ENCODE measurements around the gene EIF5A2. TPM values are rescaled to one million over a fixed set of nuclear protein-coding genes. Genes with fewer than 3 reads are reported as not detected.
A peak's percentile ranks its signal among the peaks of the same experiment; 100 is the strongest.

Gene EIF5A2
- total and polyA plus RNA-seq, 10 of the 15 experiments (the other 5 are each of a cell fraction or from before 2014, with no cell fraction given), result 0.76 to 3.0 (median 2.2) TPM

- H3K36me3 ChIP-seq (ENCODE audit: control insufficient read depth in 2 of 2, insufficient read depth in 2 of 2, low read length in 1 of 2), result peaks cover 0 to 18% of the 10 kb centered on the region in 2 experiments; a peak in 2 of 4 replicates
- ChIA-PET CTCF (interaction anchor here (0.7 kb wide), 1 partner anchor 57 kb away, joined by 3 read pairs; no protein-coding TSS in a partner anchor), RAD21 (ENCODE audit: unreplicated experiment) (no interaction called here), SMC1A (ENCODE audit: uncharacterized antibody, unreplicated experiment) (interaction anchor here (1.3 to 1.6 kb wide), 2 partner anchors 8 to 13 kb away, joined by 3 to 4 read pairs; no protein-coding TSS in a partner anchor), POLR2A (no interaction called here)
- FAIRE-seq (no peak), DNase-seq (ENCODE audit: low read depth, low spot score) (no peak), ATAC-seq (no peak)
- in situ Hi-C loops (cut with MboI), result no loop called here
- no peak overlapping the region for H2AFZ ChIP-seq (ENCODE audit: control insufficient read depth, low read depth, low read length)
- no peaks in the 10 kb centered on the region for H3K27me3 ChIP-seq (replicated peaks in 1 of 2; ENCODE audit: control insufficient read depth in 2 of 2, insufficient read depth in 2 of 2, low read length in 1 of 2)
- H4K20me1 ChIP-seq (ENCODE audit: control insufficient read depth, insufficient read depth), result no peaks in the 10 kb centered on the region; the same call in 1 of the 2 replicates
- 0 out of 2 replicates have a peak overlapping the region, but pooled peaks have one; percentile 48 for H3K4me3 ChIP-seq
- WGBS (ENCODE audit: insufficient coverage, insufficient replicate concordance, low lambda C conversion rate, missing lambda C conversion rate), result 64% methylated on average over 3 of the region's 3 CpGs
- H3K4me1 ChIP-seq (ENCODE audit: control insufficient read depth, insufficient read depth, low read length), result no peaks in the 10 kb centered on the region; the same call in 1 of the 2 replicates
- no peak for TF ChIP-seq NBN (IDR thresholded peaks at IDR 0.05)
- TF ChIP-seq JUNB (IDR thresholded peaks at IDR 0.05), result no peak
- no peak for TF ChIP-seq HDAC6 (IDR thresholded peaks at IDR 0.05; ENCODE audit: unreplicated experiment)
- TF ChIP-seq, protein P1, sequence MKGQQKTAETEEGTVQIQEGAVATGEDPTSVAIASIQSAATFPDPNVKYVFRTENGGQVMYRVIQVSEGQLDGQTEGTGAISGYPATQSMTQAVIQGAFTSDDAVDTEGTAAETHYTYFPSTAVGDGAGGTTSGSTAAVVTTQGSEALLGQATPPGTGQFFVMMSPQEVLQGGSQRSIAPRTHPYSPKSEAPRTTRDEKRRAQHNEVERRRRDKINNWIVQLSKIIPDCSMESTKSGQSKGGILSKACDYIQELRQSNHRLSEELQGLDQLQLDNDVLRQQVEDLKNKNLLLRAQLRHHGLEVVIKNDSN (IDR thresholded peaks at IDR 0.05; ENCODE audit: borderline replicate concordance, extremely low read length, insufficient read depth, low read depth, low read length), result no peak
- no peak for TF ChIP-seq POLR2AphosphoS5 (IDR thresholded peaks at IDR 0.05; ENCODE audit: low read length)
- no peak for TF ChIP-seq PAX8 (IDR thresholded peaks at IDR 0.05)
- TF ChIP-seq WRNIP1 (IDR thresholded peaks at IDR 0.05; ENCODE audit: borderline replicate concordance, low read depth, low read length), result no peak
- no peak for TF ChIP-seq MYC (IDR thresholded peaks at IDR 0.05; ENCODE audit: insufficient read depth, insufficient read length, insufficient replicate concordance, low read length, severe bottlenecking)
- H3K27ac ChIP-seq (ENCODE audit: control insufficient read depth, insufficient read depth), result no peak overlapping the region
- intact Hi-C loops (cut with micrococcal nuclease; ENCODE audit: unreplicated experiment), result loop anchor here (5.0 kb wide), 1 partner anchor 1094 kb away; the partner anchor contains the start of gene MYNN
- H3K4me2 ChIP-seq (ENCODE audit: control insufficient read depth, insufficient read depth), result no peak overlapping the region; the same call in 1 of the 2 replicates
- H3K79me2 ChIP-seq (ENCODE audit: control insufficient read depth, insufficient read depth, low read length), result peaks cover 32% of the 10 kb centered on the region
- H3K9ac ChIP-seq (ENCODE audit: control insufficient read depth, insufficient read depth, low read length), result no peak overlapping the region
- H3K9me3 ChIP-seq (replicated peaks; ENCODE audit: control insufficient read depth, insufficient read depth, low read length), result no peaks in the 10 kb centered on the region; the same call in 2 of the 3 replicates
- BruUV-seq (replicated peaks), result no TSS peak
These were observed 41.9 kb downstream of the EIF5A2 start for GRCh38 chr3:170866499-170866898.
